OCI-LY7 (cell line): ENCODE measurements around the gene ABL1.

Experiments
- CTCF ChIP-seq: fragments of 200-600 bp; sonication (generic); conservative IDR thresholded peaks from 2 replicates; pipeline ENCODE4 v1.5.1; 2014; ENCODE audit warnings: mild to moderate bottlenecking, antibody characterized with exemption, low read length, moderate library complexity, mixed read lengths
- EZH2phosphoT487 ChIP-seq: fragments of 200-600 bp; sonication (generic); IDR thresholded peaks from 2 replicates; pipeline ENCODE4 v1.6.1; 2018; ENCODE audit warnings: low read depth, borderline replicate concordance, mild to moderate bottlenecking, mixed run types, antibody characterized with exemption, low read length, moderate library complexity, mixed read lengths

GRCh38 chr9:130868230-130868629, 33.2 kb downstream of the ABL1 start:
- TF ChIP-seq CTCF (no peak), EZH2phosphoT487 (no peak)
